HepG2 (cell line): ENCODE data around the gene CCDC167. TPM values are rescaled to one million over a fixed set of nuclear protein-coding genes. Genes with fewer than 3 reads are reported as not detected.

ENCODE experiments used
- CREM ChIP-seq, 2 experiments: sonication (generic) in 1 of 2; formaldehyde crosslinking in 1 of 2; IDR thresholded peaks; 2 replicates each; pipeline versions ENCODE4 v1.4.0 to v1.6.1; 2016 to 2020; ENCODE audit warnings: antibody characterized with exemption in 1 of 2, mild to moderate bottlenecking in 1 of 2, missing genetic modification reagents in 1 of 2
- EEA1 ChIP-seq: sonication (generic); formaldehyde crosslinking; IDR thresholded peaks from 2 replicates; pipeline ENCODE4 v1.5.1; 2020; ENCODE audit warnings: mild to moderate bottlenecking, missing genetic modification reagents, borderline replicate concordance
- ESRRA ChIP-seq: sonication (generic); formaldehyde crosslinking; IDR thresholded peaks from 2 replicates; pipeline ENCODE4 v1.5.1; 2020; ENCODE audit warnings: mild to moderate bottlenecking, low read depth, missing genetic modification reagents
- IRF2 ChIP-seq: IDR thresholded peaks from 2 replicates; pipeline ENCODE4 v1.6.1; 2018; ENCODE audit warnings: missing genetic modification reagents, missing compliant biosample characterization
- PHF20 ChIP-seq: sonication (generic); formaldehyde crosslinking; IDR thresholded peaks from 2 replicates; pipeline ENCODE4 v1.5.0; 2020; ENCODE audit warnings: mild to moderate bottlenecking, missing genetic modification reagents
- POGZ ChIP-seq: sonication (generic); formaldehyde crosslinking; IDR thresholded peaks from 2 replicates; pipeline ENCODE4 v1.4.0; 2020; ENCODE audit warnings: mild to moderate bottlenecking, missing genetic modification reagents
- POLR2G ChIP-seq: fragments of 200-400 bp; formaldehyde crosslinking; IDR thresholded peaks from 2 replicates; pipeline ENCODE4 v1.6.1; 2018; ENCODE audit warnings: mild to moderate bottlenecking, low read depth, low read length, moderate library complexity
- TAF1 ChIP-seq: sonication (generic); formaldehyde crosslinking; IDR thresholded peaks from 2 replicates; pipeline ENCODE4 v1.4.0; 2020; ENCODE audit warnings: missing genetic modification reagents
- XRCC5 ChIP-seq: fragments of 200-400 bp; formaldehyde crosslinking; optimal IDR thresholded peaks from 2 replicates; pipeline ENCODE3; 2017; ENCODE audit warnings: mild to moderate bottlenecking, low read length
- ZBTB33 ChIP-seq: sonication (generic); formaldehyde crosslinking; IDR thresholded peaks from 2 replicates; pipeline ENCODE4 v1.4.0; 2020; ENCODE audit warnings: missing genetic modification reagents
- ZGPAT ChIP-seq: IDR thresholded peaks from 2 replicates; pipeline ENCODE4 v1.6.1; 2016; ENCODE audit warnings: mild to moderate bottlenecking
- ZMYM4 ChIP-seq: sonication (generic); formaldehyde crosslinking; IDR thresholded peaks from 2 replicates; pipeline ENCODE4 v1.8.1; 2023; ENCODE audit warnings: mild to moderate bottlenecking, missing genetic modification reagents
- ZNF280D ChIP-seq: sonication (generic); formaldehyde crosslinking; IDR thresholded peaks from 2 replicates; pipeline ENCODE4 v1.5.1; 2020; ENCODE audit warnings: mild to moderate bottlenecking, missing genetic modification reagents
- ZNF501 ChIP-seq: sonication (generic); formaldehyde crosslinking; IDR thresholded peaks from 2 replicates; pipeline ENCODE4 v1.5.1; 2020; ENCODE audit warnings: mild to moderate bottlenecking, moderate library complexity, missing genetic modification reagents
- ZNF792 ChIP-seq: IDR thresholded peaks from 2 replicates; pipeline ENCODE4 v1.6.1; 2016
- polyA plus RNA-seq, 8 experiments: library from polyadenylated mRNA; depleted of rRNA in 3 of 8; stranded (reverse) in 7 of 8; unstranded in 1 of 8; fragments of >200 nt; fragmentation: Illumina TruSeq in 4 of 8; extraction: Trizol in 4 of 8; gene quantifications; 2 replicates each; pipeline versions ENCODE4 v1.2.1 to v1.2.3, GENCODE V29; 2011 to 2016; ENCODE audit warnings: low read depth in 4 of 8, missing spikeins in 1 of 8, mixed read lengths in 1 of 8; ENCODE audit not compliant: insufficient read depth in 1 of 8
- total RNA-seq, 5 experiments: library from RNA; depleted of rRNA; stranded (reverse); fragments of >200 nt; fragmentation: Illumina TruSeq; extraction: Trizol; gene quantifications; 2 replicates each; pipeline ENCODE4 v1.2.3, GENCODE V29; 2016; ENCODE audit warnings: low read depth in 1 of 5
- TF ChIP-seq, protein P1 (sequence below): sonication (generic); formaldehyde crosslinking; IDR thresholded peaks from 2 replicates; pipeline ENCODE4 v1.4.0; 2020; ENCODE audit warnings: mild to moderate bottlenecking, missing genetic modification reagents

The CCDC167 gene
- total and polyA plus RNA-seq, 2 of the 13 experiments (the other 11 are each of a cell fraction or from before 2014, with no cell fraction given): 48.4 to 66.8 TPM

DNA sequence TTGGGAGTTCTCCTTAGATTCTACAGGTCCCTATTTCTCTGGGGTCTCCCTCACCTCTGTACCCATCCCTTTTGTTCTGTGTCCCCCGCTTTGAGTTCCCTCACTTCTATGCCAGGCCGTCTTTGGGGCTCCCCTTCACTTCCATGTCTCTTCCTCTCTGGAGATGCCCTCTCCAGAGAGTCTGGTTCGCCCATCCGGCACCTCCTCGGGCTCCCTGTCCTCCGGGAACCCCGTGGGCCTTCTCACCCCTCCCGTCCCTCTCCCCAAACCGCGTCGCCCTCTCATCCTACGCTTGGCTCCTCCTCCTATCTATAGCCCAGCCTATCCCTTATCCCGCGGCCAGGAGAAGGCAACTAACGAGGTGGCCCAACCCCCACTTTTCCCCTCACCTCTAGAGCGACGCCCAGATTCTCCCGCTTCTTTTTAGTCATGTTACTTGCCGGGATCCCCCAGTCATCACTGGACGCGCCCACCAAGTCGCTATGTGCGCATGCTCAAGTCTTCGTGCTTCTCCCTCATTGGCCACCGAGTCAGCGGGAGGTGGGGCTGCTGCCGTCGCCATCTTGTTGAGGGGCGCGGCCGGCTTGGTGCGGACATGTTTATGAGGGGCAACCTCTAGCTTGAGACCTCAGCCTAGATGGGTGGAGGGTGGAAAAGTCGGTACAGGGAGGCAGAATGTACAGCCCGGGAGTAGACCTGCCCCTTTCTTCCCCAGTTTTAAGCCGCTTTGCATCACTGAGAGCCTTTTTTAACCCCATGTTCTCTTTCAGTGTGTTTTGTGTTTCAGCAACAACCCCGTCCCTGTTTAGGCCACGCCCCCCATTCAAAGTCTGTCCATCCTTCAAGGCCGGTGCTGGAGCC lies at the start of gene CCDC167 (continued):
- no peak for TF ChIP-seq ZBTB33 (CRISPR knock-in tag)
- TF ChIP-seq IRF2 (CRISPR knock-in tag): peak; percentile 30; the same call in 1 of the 2 replicates
- TF ChIP-seq POGZ (CRISPR knock-in tag): peak; percentile 89
- peak; percentile 92 for TF ChIP-seq XRCC5
- TF ChIP-seq, protein P1, sequence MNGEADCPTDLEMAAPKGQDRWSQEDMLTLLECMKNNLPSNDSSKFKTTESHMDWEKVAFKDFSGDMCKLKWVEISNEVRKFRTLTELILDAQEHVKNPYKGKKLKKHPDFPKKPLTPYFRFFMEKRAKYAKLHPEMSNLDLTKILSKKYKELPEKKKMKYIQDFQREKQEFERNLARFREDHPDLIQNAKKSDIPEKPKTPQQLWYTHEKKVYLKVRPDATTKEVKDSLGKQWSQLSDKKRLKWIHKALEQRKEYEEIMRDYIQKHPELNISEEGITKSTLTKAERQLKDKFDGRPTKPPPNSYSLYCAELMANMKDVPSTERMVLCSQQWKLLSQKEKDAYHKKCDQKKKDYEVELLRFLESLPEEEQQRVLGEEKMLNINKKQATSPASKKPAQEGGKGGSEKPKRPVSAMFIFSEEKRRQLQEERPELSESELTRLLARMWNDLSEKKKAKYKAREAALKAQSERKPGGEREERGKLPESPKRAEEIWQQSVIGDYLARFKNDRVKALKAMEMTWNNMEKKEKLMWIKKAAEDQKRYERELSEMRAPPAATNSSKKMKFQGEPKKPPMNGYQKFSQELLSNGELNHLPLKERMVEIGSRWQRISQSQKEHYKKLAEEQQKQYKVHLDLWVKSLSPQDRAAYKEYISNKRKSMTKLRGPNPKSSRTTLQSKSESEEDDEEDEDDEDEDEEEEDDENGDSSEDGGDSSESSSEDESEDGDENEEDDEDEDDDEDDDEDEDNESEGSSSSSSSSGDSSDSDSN: 0 out of 2 replicates have a peak, but pooled peaks have one; percentile 24
- peak; percentile 88 for TF ChIP-seq ZNF501 (CRISPR knock-in tag)
- peak; percentile 72; the same call in 1 of the 2 replicates for TF ChIP-seq EEA1
- peak; percentile 72 for TF ChIP-seq POLR2G
- peak; percentile 57 for TF ChIP-seq TAF1
- peak; percentile 79 for TF ChIP-seq PHF20 (CRISPR knock-in tag)
- peak; percentile 32; the same call in 1 of the 2 replicates for TF ChIP-seq ZNF792 (CRISPR knock-in tag)
- peak; percentile 84 for TF ChIP-seq ZMYM4
- peak; percentile 73 for TF ChIP-seq CREM (IDR thresholded peaks at IDR 0.05)
- TF ChIP-seq CREM (CRISPR knock-in tag; IDR thresholded peaks at IDR 0.05): no peak
- TF ChIP-seq ZGPAT (CRISPR knock-in tag): no peak
- TF ChIP-seq ESRRA (CRISPR knock-in tag): 0 out of 2 replicates have a peak, but pooled peaks have one; percentile 66
- TF ChIP-seq ZNF280D (CRISPR knock-in tag): no peak
